Measurements from ENCODE around the gene PTPRD.

PTPRD gene

DNA sequence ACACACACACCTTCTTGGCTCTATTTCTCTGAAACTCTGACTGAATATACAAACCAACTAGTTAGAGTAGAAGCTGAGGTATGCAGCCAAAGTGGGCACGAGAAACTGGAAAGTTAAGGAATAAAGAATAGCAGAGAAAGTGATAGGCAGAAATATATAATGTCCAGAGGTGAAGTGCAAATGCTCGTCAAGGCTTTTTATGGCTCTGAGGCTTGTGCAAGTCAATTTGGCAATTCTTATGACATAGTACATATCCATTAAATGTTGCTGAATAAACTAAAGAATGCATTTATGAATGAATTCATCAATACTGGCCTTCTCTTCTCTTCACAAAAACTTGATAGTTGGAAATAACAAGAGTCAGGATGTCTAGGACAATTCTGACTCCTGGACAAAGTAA lies 2323.1 kb downstream of the PTPRD start:
- Histone ChIP-seq H3K27me3 (ENCODE audit: control insufficient read depth in 1 of 2, insufficient read depth in 2 of 2, low read length in 2 of 2) (no peaks in the 10 kb centered on the region), H3K27ac (ENCODE audit: low read depth, low read length) (no peak overlapping the region), H3K9me3 (ENCODE audit: control insufficient read depth in 1 of 2, low read length in 2 of 2) (no peaks in the 10 kb centered on the region), H3K9ac (ENCODE audit: low read depth in 1 of 2, low read length in 2 of 2) (no peak overlapping the region), H3K36me3 (ENCODE audit: control insufficient read depth in 1 of 2, insufficient read depth in 2 of 2, low read length in 2 of 2) (no peaks in the 10 kb centered on the region), H3K4me3 (ENCODE audit: low read depth in 1 of 2, low read length in 2 of 2) (no peak overlapping the region), H3K4me1 (ENCODE audit: control insufficient read depth in 1 of 2, insufficient read depth in 2 of 2, low read length in 2 of 2) (peaks cover 0 to 30% of the 10 kb centered on the region in 2 donors)

DNA sequence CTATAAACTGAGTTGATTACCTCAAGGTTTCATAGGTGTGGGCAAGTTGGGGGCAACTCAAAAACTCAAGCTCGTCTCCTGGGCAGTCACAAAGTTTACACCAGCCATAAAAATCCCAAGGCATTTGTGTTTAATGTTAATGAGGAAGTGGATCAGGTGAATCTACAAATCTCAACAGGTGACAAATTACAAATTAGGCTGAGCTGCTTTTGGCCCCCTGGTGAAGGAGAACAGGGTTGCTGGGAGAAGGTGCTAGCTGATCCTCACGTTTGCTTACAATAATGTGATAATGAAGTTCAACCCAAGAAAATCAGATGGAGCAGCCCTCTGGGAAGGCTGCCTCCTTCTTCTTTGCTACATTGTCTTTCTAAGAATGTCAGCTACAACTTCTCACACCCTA lies 2324.8 kb downstream of the PTPRD start:
- Histone ChIP-seq H3K9me3 (ENCODE audit: control insufficient read depth in 1 of 2, low read length in 2 of 2) (no peaks in the 10 kb centered on the region), H3K27me3 (ENCODE audit: control insufficient read depth in 1 of 2, insufficient read depth in 2 of 2, low read length in 2 of 2) (no peaks in the 10 kb centered on the region), H3K4me1 (ENCODE audit: control insufficient read depth in 1 of 2, insufficient read depth in 2 of 2, low read length in 2 of 2) (peaks cover 0 to 30% of the 10 kb centered on the region in 2 donors), H3K36me3 (ENCODE audit: control insufficient read depth in 1 of 2, insufficient read depth in 2 of 2, low read length in 2 of 2) (no peaks in the 10 kb centered on the region), H3K27ac (ENCODE audit: low read depth, low read length) (no peak overlapping the region), H3K9ac (ENCODE audit: low read depth in 1 of 2, low read length in 2 of 2) (no peak overlapping the region), H3K4me3 (ENCODE audit: low read depth in 1 of 2, low read length in 2 of 2) (peak overlapping the region in 1 of 2 donors; percentile 0)

DNA sequence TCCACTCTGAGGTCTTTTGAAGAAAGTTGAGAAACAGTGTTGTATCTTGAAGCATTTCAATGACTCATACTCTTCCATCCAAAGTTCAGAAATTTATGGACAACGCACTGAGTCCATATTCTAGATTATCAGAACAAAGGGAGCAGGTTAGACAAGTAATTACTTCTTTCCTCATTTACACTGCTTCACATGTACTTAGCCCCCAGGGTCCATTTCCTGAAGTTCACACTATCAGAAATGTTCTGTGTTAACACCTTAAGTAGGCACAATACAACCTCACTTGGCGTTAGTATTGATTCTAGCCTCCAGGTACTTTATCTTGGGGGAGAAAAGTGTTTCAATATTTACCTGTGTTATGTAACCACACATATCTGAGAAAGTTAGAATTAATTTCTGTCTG lies 2325.3 kb downstream of the PTPRD start:
- Histone ChIP-seq H3K4me3 (ENCODE audit: low read depth in 1 of 2, low read length in 2 of 2) (peak overlapping the region in 1 of 2 donors; percentile 0), H3K4me1 (ENCODE audit: control insufficient read depth in 1 of 2, insufficient read depth in 2 of 2, low read length in 2 of 2) (peaks cover 0 to 30% of the 10 kb centered on the region in 2 donors), H3K36me3 (ENCODE audit: control insufficient read depth in 1 of 2, insufficient read depth in 2 of 2, low read length in 2 of 2) (no peaks in the 10 kb centered on the region), H3K9ac (ENCODE audit: low read depth in 1 of 2, low read length in 2 of 2) (no peak overlapping the region), H3K27me3 (ENCODE audit: control insufficient read depth in 1 of 2, insufficient read depth in 2 of 2, low read length in 2 of 2) (no peaks in the 10 kb centered on the region), H3K9me3 (ENCODE audit: control insufficient read depth in 1 of 2, low read length in 2 of 2) (no peaks in the 10 kb centered on the region), H3K27ac (ENCODE audit: low read depth, low read length) (no peak overlapping the region)

DNA sequence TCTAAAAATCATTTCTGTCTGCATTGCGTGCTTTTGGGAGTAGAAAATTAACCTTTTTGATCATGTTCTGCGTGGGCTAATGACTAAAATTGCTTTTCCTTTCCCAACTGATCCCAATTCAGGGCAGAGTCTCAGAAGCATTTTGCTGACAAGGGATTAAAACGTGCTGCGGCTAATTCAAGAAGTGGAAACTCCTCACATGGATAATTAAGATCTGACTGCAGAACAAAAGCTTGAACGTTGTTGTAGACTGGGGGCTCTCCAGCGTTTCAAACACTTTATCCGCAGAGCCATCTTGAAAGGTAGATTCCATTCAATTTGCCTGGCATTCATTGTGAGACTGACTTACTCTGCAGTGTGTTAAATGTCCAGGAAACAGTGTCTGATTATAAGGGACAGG lies 2327.9 kb downstream of the PTPRD start:
- no peak overlapping the region for H3K27ac ChIP-seq (ENCODE audit: low read depth, low read length)
- H3K36me3 ChIP-seq (ENCODE audit: control insufficient read depth in 1 of 2, insufficient read depth in 2 of 2, low read length in 2 of 2): no peaks in the 10 kb centered on the region
- H3K9ac ChIP-seq (ENCODE audit: low read depth in 1 of 2, low read length in 2 of 2): no peak overlapping the region
- no peaks in the 10 kb centered on the region for H3K27me3 ChIP-seq (ENCODE audit: control insufficient read depth in 1 of 2, insufficient read depth in 2 of 2, low read length in 2 of 2)
- H3K4me1 ChIP-seq (ENCODE audit: control insufficient read depth in 1 of 2, insufficient read depth in 2 of 2, low read length in 2 of 2): peaks cover 0 to 24% of the 10 kb centered on the region in 2 donors
- no peak overlapping the region for H3K4me3 ChIP-seq (ENCODE audit: low read depth in 1 of 2, low read length in 2 of 2)
- no peaks in the 10 kb centered on the region for H3K9me3 ChIP-seq (ENCODE audit: control insufficient read depth in 1 of 2, low read length in 2 of 2)

DNA sequence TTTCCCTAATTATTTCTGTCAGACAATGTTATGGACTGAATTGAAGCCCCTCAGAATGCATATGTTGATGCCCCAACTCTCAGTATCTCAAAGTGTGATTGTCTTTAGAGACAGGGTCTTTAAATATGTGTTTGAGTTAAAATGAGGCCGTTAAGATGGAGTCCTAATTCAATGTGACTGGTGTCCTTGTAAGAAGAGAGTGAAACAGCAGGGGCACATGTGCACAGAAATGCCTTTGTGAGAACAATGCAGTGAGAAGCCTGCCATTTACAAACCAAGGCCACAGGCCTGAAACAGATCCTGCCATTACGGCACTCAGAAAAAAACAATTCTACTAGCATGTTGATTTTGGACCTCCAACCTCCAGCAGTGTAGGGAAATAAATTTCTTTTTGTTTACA lies 2330.3 kb downstream of the PTPRD start:
- no peak overlapping the region for H3K27ac ChIP-seq (ENCODE audit: low read depth, low read length)
- no peaks in the 10 kb centered on the region for H3K9me3 ChIP-seq (ENCODE audit: control insufficient read depth in 1 of 2, low read length in 2 of 2)
- no peaks in the 10 kb centered on the region for H3K27me3 ChIP-seq (ENCODE audit: control insufficient read depth in 1 of 2, insufficient read depth in 2 of 2, low read length in 2 of 2)
- no peaks in the 10 kb centered on the region for H3K36me3 ChIP-seq (ENCODE audit: control insufficient read depth in 1 of 2, insufficient read depth in 2 of 2, low read length in 2 of 2)
- H3K4me3 ChIP-seq (ENCODE audit: low read depth in 1 of 2, low read length in 2 of 2): no peak overlapping the region
- H3K9ac ChIP-seq (ENCODE audit: low read depth in 1 of 2, low read length in 2 of 2): no peak overlapping the region
- peaks cover 0 to 8% of the 10 kb centered on the region in 2 donors for H3K4me1 ChIP-seq (ENCODE audit: control insufficient read depth in 1 of 2, insufficient read depth in 2 of 2, low read length in 2 of 2)

DNA sequence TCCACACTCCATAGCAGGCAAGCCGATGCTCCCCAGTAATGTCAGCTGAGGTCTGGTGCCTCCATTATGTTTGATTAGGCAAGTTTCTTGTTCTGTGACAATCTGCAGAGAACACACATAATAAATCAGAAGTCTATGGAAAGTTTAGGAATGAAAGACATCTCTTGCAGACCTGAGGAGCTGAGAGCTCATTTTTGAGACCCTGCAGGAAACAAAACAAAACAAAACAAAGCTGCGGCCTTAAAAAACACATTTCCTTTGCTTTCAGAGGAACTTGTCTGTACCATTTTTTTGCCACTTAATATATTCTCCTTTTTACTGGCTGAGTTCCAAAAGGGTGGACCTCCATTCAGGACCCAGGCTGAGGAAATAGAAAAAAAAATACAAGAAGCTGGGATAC lies 2332.0 kb downstream of the PTPRD start:
- Histone ChIP-seq H3K4me3 (ENCODE audit: low read depth in 1 of 2, low read length in 2 of 2) (no peak overlapping the region), H3K36me3 (ENCODE audit: control insufficient read depth in 1 of 2, insufficient read depth in 2 of 2, low read length in 2 of 2) (no peaks in the 10 kb centered on the region), H3K9me3 (ENCODE audit: control insufficient read depth in 1 of 2, low read length in 2 of 2) (peaks cover 0 to 4% of the 10 kb centered on the region in 2 donors), H3K27me3 (ENCODE audit: control insufficient read depth in 1 of 2, insufficient read depth in 2 of 2, low read length in 2 of 2) (no peaks in the 10 kb centered on the region), H3K9ac (ENCODE audit: low read depth in 1 of 2, low read length in 2 of 2) (no peak overlapping the region), H3K4me1 (ENCODE audit: control insufficient read depth in 1 of 2, insufficient read depth in 2 of 2, low read length in 2 of 2) (no peaks in the 10 kb centered on the region), H3K27ac (ENCODE audit: low read depth, low read length) (no peak overlapping the region)

DNA sequence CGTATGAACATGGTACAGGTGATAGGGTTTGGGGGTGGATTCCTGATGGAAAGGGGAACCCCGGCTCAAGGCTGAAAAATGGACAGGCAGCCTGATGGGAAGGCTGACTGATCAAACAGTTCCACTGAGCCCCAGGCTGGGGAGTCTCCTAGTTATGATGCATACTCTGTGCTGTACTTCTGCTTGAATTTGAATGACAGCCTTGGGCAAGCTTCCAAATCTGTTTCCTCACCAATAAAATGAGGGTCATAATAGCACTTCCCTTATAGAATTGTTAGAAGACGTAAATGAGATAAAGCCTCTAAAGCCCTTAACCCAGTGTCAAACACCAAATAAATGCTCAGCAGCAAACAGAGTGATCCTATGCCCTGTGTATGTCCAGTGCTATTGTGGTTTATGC lies 2334.8 kb downstream of the PTPRD start:
- Histone ChIP-seq H3K4me1 (ENCODE audit: control insufficient read depth in 1 of 2, insufficient read depth in 2 of 2, low read length in 2 of 2) (no peaks in the 10 kb centered on the region), H3K9ac (ENCODE audit: low read depth in 1 of 2, low read length in 2 of 2) (no peak overlapping the region), H3K36me3 (ENCODE audit: control insufficient read depth in 1 of 2, insufficient read depth in 2 of 2, low read length in 2 of 2) (no peaks in the 10 kb centered on the region), H3K9me3 (ENCODE audit: control insufficient read depth in 1 of 2, low read length in 2 of 2) (peaks cover 0 to 4% of the 10 kb centered on the region in 2 donors), H3K4me3 (ENCODE audit: low read depth in 1 of 2, low read length in 2 of 2) (no peak overlapping the region), H3K27ac (ENCODE audit: low read depth, low read length) (no peak overlapping the region), H3K27me3 (ENCODE audit: control insufficient read depth in 1 of 2, insufficient read depth in 2 of 2, low read length in 2 of 2) (no peaks in the 10 kb centered on the region)

DNA sequence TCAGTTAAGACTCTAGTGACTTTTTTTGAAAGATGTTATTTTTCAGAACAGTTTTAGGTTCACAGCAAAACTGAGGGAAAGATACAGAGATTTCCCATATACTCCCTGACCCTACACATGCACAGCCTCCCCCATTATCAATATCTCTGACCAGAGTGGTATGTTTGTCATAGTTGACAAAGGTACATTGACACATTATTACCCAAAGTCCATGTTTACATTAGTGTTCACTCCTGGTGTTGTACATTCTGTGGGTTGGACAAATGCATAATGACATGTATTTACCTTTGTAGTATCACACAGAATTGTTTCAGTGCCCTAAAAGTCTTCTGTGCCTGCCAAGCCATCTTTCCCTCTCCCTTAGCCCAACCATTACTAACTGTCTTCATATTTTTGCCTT lies 2342.6 kb downstream of the PTPRD start:
- Histone ChIP-seq H3K9ac (ENCODE audit: low read depth in 1 of 2, low read length in 2 of 2) (no peak overlapping the region), H3K9me3 (ENCODE audit: control insufficient read depth in 1 of 2, low read length in 2 of 2) (no peaks in the 10 kb centered on the region), H3K4me1 (ENCODE audit: control insufficient read depth in 1 of 2, insufficient read depth in 2 of 2, low read length in 2 of 2) (peaks cover 0 to 3% of the 10 kb centered on the region in 2 donors), H3K27me3 (ENCODE audit: control insufficient read depth in 1 of 2, insufficient read depth in 2 of 2, low read length in 2 of 2) (no peaks in the 10 kb centered on the region), H3K4me3 (ENCODE audit: low read depth in 1 of 2, low read length in 2 of 2) (no peak overlapping the region), H3K27ac (ENCODE audit: low read depth, low read length) (no peak overlapping the region), H3K36me3 (ENCODE audit: control insufficient read depth in 1 of 2, insufficient read depth in 2 of 2, low read length in 2 of 2) (no peaks in the 10 kb centered on the region)

DNA sequence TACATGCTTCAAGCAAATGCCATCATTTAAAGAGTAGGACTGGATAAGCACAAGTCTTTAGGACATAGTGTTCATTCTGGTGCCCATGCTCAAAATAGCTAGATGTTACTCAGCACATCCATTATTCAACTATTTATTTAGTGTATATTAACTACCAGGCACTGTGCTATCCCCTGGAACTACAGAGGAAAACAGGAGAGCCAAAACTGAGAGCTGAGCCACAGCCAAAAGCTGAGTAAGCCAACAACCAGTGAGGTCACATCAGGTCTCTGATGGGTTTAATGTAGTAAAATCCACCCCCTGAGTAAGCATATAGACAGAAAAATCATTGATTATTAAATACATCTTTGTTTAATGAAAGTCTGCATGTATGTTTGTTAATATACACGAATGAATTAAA lies 2343.9 kb downstream of the PTPRD start:
- Histone ChIP-seq H3K4me1 (ENCODE audit: control insufficient read depth in 1 of 2, insufficient read depth in 2 of 2, low read length in 2 of 2) (peaks cover 0 to 3% of the 10 kb centered on the region in 2 donors), H3K27me3 (ENCODE audit: control insufficient read depth in 1 of 2, insufficient read depth in 2 of 2, low read length in 2 of 2) (no peaks in the 10 kb centered on the region), H3K9me3 (ENCODE audit: control insufficient read depth in 1 of 2, low read length in 2 of 2) (no peaks in the 10 kb centered on the region), H3K4me3 (ENCODE audit: low read depth in 1 of 2, low read length in 2 of 2) (no peak overlapping the region), H3K36me3 (ENCODE audit: control insufficient read depth in 1 of 2, insufficient read depth in 2 of 2, low read length in 2 of 2) (no peaks in the 10 kb centered on the region), H3K9ac (ENCODE audit: low read depth in 1 of 2, low read length in 2 of 2) (no peak overlapping the region), H3K27ac (ENCODE audit: low read depth, low read length) (no peak overlapping the region)

DNA sequence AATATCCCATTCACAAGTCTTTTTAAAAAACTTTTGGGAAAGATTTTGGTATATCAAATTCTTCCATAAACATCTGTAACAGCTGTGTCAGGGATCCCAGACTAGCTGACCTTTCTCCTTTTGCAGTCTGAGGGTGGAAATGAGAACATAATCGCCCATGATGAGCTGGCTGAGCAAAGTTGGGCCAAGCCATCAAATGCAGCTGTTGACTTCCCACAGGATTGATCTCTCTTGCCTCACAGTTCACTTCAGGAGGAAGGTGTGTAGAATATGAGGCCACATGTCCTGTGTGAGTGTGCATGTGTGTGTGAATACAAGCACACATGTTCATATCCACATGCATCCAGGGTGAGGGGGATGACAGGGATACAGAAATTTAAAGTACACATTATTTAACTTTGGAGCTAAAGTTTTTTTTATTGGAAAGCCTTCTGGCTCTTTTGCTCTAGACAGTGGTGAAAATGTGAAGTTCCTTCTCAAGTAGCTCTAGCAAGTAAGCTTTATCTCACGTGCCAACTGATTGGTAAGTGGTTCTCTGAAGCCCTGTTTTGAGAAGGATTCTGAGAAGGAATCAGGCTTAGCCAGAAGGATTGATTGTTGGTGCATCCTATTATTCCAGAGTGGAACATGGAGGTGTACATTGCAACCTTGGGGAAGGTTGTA lies 2344.5 kb downstream of the PTPRD start:
- no peaks in the 10 kb centered on the region for H3K27me3 ChIP-seq (ENCODE audit: control insufficient read depth in 1 of 2, insufficient read depth in 2 of 2, low read length in 2 of 2)
- H3K9me3 ChIP-seq (ENCODE audit: control insufficient read depth in 1 of 2, low read length in 2 of 2): no peaks in the 10 kb centered on the region
- no peak overlapping the region for H3K27ac ChIP-seq (ENCODE audit: low read depth, low read length)
- H3K4me1 ChIP-seq (ENCODE audit: control insufficient read depth in 1 of 2, insufficient read depth in 2 of 2, low read length in 2 of 2): peaks cover 0 to 3% of the 10 kb centered on the region in 2 donors
- H3K4me3 ChIP-seq (ENCODE audit: low read depth in 1 of 2, low read length in 2 of 2): no peak overlapping the region
- H3K36me3 ChIP-seq (ENCODE audit: control insufficient read depth in 1 of 2, insufficient read depth in 2 of 2, low read length in 2 of 2): no peaks in the 10 kb centered on the region
- no peak overlapping the region for H3K9ac ChIP-seq (ENCODE audit: low read depth in 1 of 2, low read length in 2 of 2)
